Loucy (cell line): ENCODE data around the gene GGT5.

Source experiments
- CTCF ChIP-seq: fragments of 200-600 bp; sonication (generic); conservative IDR thresholded peaks from 2 replicates; pipeline ENCODE4 v1.5.1; 2014; ENCODE audit warnings: mild to moderate bottlenecking, antibody characterized with exemption, low read length
- EZH2phosphoT487 ChIP-seq: fragments of 200-600 bp; IDR thresholded peaks from 2 replicates; pipeline ENCODE4 v1.6.1; 2018; ENCODE audit warnings: antibody characterized with exemption, mild to moderate bottlenecking, moderate library complexity, borderline replicate concordance

- TF ChIP-seq CTCF (no peak), EZH2phosphoT487 (no peak)
Observed at GRCh38 chr22:24214467-24215285, 30.2 kb downstream of the GGT5 start.
